Retinal pigment epithelial cell (primary cell): ENCODE results near the gene ERC1.

Source experiments
- DNase-seq: peaks from one replicate; pipeline ENCODE4 v3.0.0-alpha.2; 2010; ENCODE audit warnings: low read depth
- H3K4me3 ChIP-seq: 2 replicates; pipeline ENCODE4 v1.5.1; 2011; ENCODE audit warnings: mild to moderate bottlenecking, low read length, control low read depth, moderate library complexity
- TF ChIP-seq, protein P1 (sequence below): conservative IDR thresholded peaks from 2 replicates; pipeline ENCODE4 v1.5.1; 2011; ENCODE audit warnings: low read depth, low read length, control low read depth, inconsistent platforms

ERC1 gene

GRCh38 chr12:1213618-1214205 lies 222.7 kb downstream of the ERC1 start:
- DNase-seq, result no peak
- TF ChIP-seq, protein P1, sequence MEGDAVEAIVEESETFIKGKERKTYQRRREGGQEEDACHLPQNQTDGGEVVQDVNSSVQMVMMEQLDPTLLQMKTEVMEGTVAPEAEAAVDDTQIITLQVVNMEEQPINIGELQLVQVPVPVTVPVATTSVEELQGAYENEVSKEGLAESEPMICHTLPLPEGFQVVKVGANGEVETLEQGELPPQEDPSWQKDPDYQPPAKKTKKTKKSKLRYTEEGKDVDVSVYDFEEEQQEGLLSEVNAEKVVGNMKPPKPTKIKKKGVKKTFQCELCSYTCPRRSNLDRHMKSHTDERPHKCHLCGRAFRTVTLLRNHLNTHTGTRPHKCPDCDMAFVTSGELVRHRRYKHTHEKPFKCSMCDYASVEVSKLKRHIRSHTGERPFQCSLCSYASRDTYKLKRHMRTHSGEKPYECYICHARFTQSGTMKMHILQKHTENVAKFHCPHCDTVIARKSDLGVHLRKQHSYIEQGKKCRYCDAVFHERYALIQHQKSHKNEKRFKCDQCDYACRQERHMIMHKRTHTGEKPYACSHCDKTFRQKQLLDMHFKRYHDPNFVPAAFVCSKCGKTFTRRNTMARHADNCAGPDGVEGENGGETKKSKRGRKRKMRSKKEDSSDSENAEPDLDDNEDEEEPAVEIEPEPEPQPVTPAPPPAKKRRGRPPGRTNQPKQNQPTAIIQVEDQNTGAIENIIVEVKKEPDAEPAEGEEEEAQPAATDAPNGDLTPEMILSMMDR, result no peak
- no peak overlapping the region for H3K4me3 ChIP-seq

DNA sequence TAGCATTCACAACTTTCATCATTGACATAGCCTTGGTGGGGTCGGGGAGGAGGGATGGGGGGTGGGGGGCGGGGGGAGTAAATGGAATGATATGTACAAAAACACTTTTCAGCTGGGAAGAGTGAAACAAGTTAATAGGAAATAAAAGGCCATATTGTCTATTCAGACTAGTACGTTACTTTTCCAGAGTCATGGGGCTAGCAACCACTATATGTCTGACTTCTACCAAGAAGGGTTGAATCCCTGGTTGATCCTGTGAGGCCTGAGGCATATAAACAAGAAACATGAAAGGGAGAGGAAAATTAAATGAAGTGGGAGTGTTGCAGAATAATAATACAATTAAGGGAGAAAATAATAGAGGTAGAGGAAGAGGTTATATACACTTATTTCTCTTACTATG lies 225.5 kb downstream of the ERC1 start:
- DNase-seq, result no peak
- H3K4me3 ChIP-seq, result no peak overlapping the region
- TF ChIP-seq, protein P1, result no peak

GRCh38 chr12:1217191-1217949 lies 226.3 kb downstream of the ERC1 start:
- peak; percentile 69 for DNase-seq
- H3K4me3 ChIP-seq, result peak overlapping the region; percentile 7
- TF ChIP-seq, protein P1, result no peak

GRCh38 chr12:1218369-1218768 lies 227.3 kb downstream of the ERC1 start:
- H3K4me3 ChIP-seq, result no peak overlapping the region
- no peak for DNase-seq
- TF ChIP-seq, protein P1, result no peak

- DNase-seq, result no peak
- TF ChIP-seq, protein P1, result no peak
- no peak overlapping the region for H3K4me3 ChIP-seq
Measured at GRCh38 chr12:1220127-1221092, 229.4 kb downstream of the ERC1 start.

DNA sequence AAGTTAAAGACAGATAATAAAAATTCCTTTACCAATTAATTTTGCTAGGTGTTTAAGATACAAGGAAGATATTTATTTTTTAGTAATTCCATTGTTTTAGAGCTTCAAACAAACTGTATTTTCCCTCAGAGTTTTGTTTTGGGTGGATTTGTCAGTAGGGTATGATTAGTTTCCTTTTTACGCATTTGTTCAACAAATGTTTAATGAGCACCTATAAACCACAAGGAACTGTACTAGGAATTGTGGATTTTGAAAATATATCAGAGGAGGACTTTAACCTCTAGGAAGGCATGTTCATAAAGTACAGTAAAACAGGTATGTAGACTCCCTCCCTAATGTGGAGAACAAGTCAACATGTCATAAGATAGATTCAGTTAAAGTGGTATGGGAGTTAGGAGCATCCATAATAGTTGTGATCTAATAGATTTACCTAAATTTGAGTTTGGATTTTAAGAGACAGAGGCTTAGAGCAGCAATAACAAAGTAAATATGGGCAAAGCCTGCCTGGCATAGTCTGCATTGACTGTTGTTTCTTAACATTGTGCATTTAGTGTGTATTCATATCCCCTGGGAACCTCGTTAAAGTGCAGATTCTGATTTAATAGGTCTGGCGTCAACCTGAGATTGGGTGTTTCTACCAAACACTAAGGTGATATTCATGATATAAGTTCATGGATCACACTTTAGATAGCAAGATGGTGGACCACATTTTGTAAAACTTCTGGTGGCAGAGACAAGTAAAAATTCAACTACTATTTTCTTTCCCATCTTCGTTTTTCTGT lies 232.0 kb downstream of the ERC1 start:
- H3K4me3 ChIP-seq, result no peak overlapping the region
- TF ChIP-seq, protein P1, result no peak
- no peak for DNase-seq
